Endothelial cell of umbilical vein (primary cell): Measurements from ENCODE around the gene MAEA. TPM values are rescaled to one million over a fixed set of nuclear protein-coding genes. Genes with fewer than 3 reads are reported as not detected.

Experiments used
- BruUV-seq: library from RNA; stranded (reverse); fragments of 400-500 nt; replicated peaks from 2 replicates; lab custom pipeline; 2021; lab: Mats Ljungman, UMichigan
- CTCF ChIA-PET: fragments of 300-600, 350-600 bp; sonication (Branson Sonifier 250); formaldehyde crosslinking; loops from one replicate; lab custom pipeline; 2021; ENCODE audit warnings: antibody characterized with exemption, inconsistent platforms; lab: Charles Lee
- POLR2A ChIA-PET: fragments of 300-600, 350-600 bp; sonication (Branson Sonifier 250); formaldehyde crosslinking; loops from one replicate; lab custom pipeline; 2021; ENCODE audit warnings: antibody characterized with exemption, inconsistent platforms; lab: Charles Lee
- DNase-seq: peaks from one replicate; pipeline ENCODE4 v3.0.0-alpha.2; 2011; ENCODE audit warnings: low read depth, low spot score
- FAIRE-seq: peaks from 2 replicates; lab custom pipeline; 2011; peaks lifted over from hg19 to GRCh38; lab: Jason Lieb, UNC
- H2AFZ ChIP-seq: 2 replicates; pipeline ENCODE4 v1.6.0; 2012; ENCODE audit warnings: low read depth, low read length, control low read depth, inconsistent platforms
- H3K27ac ChIP-seq: 2 replicates; pipeline ENCODE4 v1.5.1; 2011; ENCODE audit warnings: low read depth, mild to moderate bottlenecking, control low read depth, low read length, moderate library complexity; ENCODE audit not compliant: insufficient read depth
- H3K27me3 ChIP-seq, 2 experiments: 2 replicates each; pipeline versions ENCODE4 v1.6.0 to v1.6.1; 2011; ENCODE audit warnings: low read length in 2 of 2, mixed read lengths in 1 of 2; ENCODE audit not compliant: control insufficient read depth in 2 of 2, insufficient read depth in 2 of 2
- H3K36me3 ChIP-seq, 2 experiments: 2 replicates in 1 of 2; 3 replicates in 1 of 2; pipeline ENCODE4 v1.5.1; 2011; ENCODE audit warnings: low read length in 2 of 2, mild to moderate bottlenecking in 1 of 2, moderate library complexity in 1 of 2; ENCODE audit not compliant: control insufficient read depth in 2 of 2, insufficient read depth in 2 of 2; ENCODE audit errors: extremely low read depth in 1 of 2
- H3K4me1 ChIP-seq: 3 replicates; pipeline ENCODE4 v1.5.1; 2011; ENCODE audit warnings: mild to moderate bottlenecking, low read length; ENCODE audit not compliant: control insufficient read depth, insufficient read depth; ENCODE audit errors: extremely low read depth
- H3K4me2 ChIP-seq: 2 replicates; pipeline ENCODE4 v1.6.1; 2011; ENCODE audit warnings: low read length, control low read depth, mixed read lengths; ENCODE audit not compliant: insufficient read depth
- H3K4me3 ChIP-seq, 3 experiments: fragments of 200-600 bp in 1 of 3; sonication (generic), shearing (Covaris generic) in 1 of 3; replicated peaks in 1 of 3; 2 replicates each; pipeline ENCODE4 v1.5.1; 2011 to 2016; ENCODE audit warnings: control low read depth in 3 of 3, low read length in 3 of 3, mild to moderate bottlenecking in 2 of 3, inconsistent platforms in 1 of 3, low read depth in 1 of 3, moderate library complexity in 1 of 3; ENCODE audit not compliant: insufficient read depth in 1 of 3
- H3K79me2 ChIP-seq: 2 replicates; pipeline ENCODE4 v1.6.0; 2012; ENCODE audit warnings: low read length, inconsistent platforms; ENCODE audit not compliant: control insufficient read depth, insufficient read depth
- H3K9ac ChIP-seq: replicated peaks from 2 replicates; pipeline ENCODE3; 2011; ENCODE audit warnings: low read length, control low read depth; ENCODE audit not compliant: insufficient read depth; ENCODE audit errors: extremely low read depth
- H3K9me1 ChIP-seq: replicated peaks from 3 replicates; pipeline ENCODE4 v1.6.0; 2011; ENCODE audit warnings: mild to moderate bottlenecking, low read length; ENCODE audit not compliant: control insufficient read depth, insufficient read depth; ENCODE audit errors: extremely low read depth
- H3K9me3 ChIP-seq: replicated peaks from 2 replicates; pipeline ENCODE4 v1.5.1; 2012; ENCODE audit warnings: low read length, inconsistent platforms; ENCODE audit not compliant: control insufficient read depth, insufficient read depth
- H4K20me1 ChIP-seq: replicated peaks from 2 replicates; pipeline ENCODE3; 2011; ENCODE audit warnings: mild to moderate bottlenecking, low read length; ENCODE audit not compliant: control insufficient read depth, insufficient read depth; ENCODE audit errors: extremely low read depth
- EZH2 ChIP-seq: IDR thresholded peaks from 2 replicates; pipeline ENCODE4 v1.6.1; 2012; ENCODE audit warnings: borderline replicate concordance, low read depth, mild to moderate bottlenecking, moderate library complexity, low read length, inconsistent platforms; ENCODE audit not compliant: severe bottlenecking
- FOS ChIP-seq: IDR thresholded peaks from 2 replicates; pipeline ENCODE4 v1.6.1; 2011; ENCODE audit warnings: mild to moderate bottlenecking, low read length, moderate library complexity, borderline replicate concordance; ENCODE audit not compliant: insufficient read depth
- GATA2 ChIP-seq: IDR thresholded peaks from 2 replicates; pipeline ENCODE4 v1.7.0; 2011; ENCODE audit warnings: low read depth, mild to moderate bottlenecking, moderate library complexity, mixed read lengths, low read length; ENCODE audit not compliant: insufficient read length, insufficient read depth
- JUN ChIP-seq: IDR thresholded peaks from 2 replicates; pipeline ENCODE4 v1.6.1; 2011; ENCODE audit warnings: borderline replicate concordance, low read depth; ENCODE audit not compliant: insufficient read length, insufficient read depth
- MYC ChIP-seq: IDR thresholded peaks from one replicate; pipeline ENCODE4 v1.6.1; 2011; ENCODE audit warnings: mild to moderate bottlenecking, low read depth, low read length
- POLR2A ChIP-seq: IDR thresholded peaks from 2 replicates; pipeline ENCODE4 v1.6.1; 2012; ENCODE audit warnings: low read depth, mild to moderate bottlenecking, control low read depth, low read length
- POLR2AphosphoS5 ChIP-seq: IDR thresholded peaks from 2 replicates; pipeline ENCODE4 v1.6.1; 2012; ENCODE audit warnings: low read depth, mild to moderate bottlenecking, control low read depth, low read length, moderate library complexity; ENCODE audit not compliant: insufficient read depth
- dilution Hi-C: fragments of 300-500 bp; cut with MboI; formaldehyde crosslinking; loops from one replicate; pipeline ENCODE4 v1.15.0; 2019; ENCODE audit warnings: low sequenced_read_pairs; ENCODE audit not compliant: extremely low pct_ligation_motif_present
- intact Hi-C: fragments of 100-400 bp; cut with micrococcal nuclease; formaldehyde crosslinking; loops from one replicate; pipeline ENCODE4 v1.10.0; 2022
- polyA plus RNA-seq, 4 experiments: library from polyadenylated mRNA; depleted of rRNA in 3 of 4; stranded (reverse) in 3 of 4; unstranded in 1 of 4; fragments of >200 nt; gene quantifications; 2 replicates each; pipeline versions ENCODE4 v1.2.1 to v1.2.3, GENCODE V29; 2011 to 2012; ENCODE audit warnings: missing spikeins in 1 of 4
- total RNA-seq: library from RNA; stranded (reverse); gene quantifications from 2 replicates; pipeline ENCODE4 v1.2.3, GENCODE V29; 2021
- TF ChIP-seq, protein P1 (sequence below), 2 donors: IDR thresholded peaks; 1 replicate in 1 of 2; 2 replicates in 1 of 2; pipeline ENCODE4 v1.5.1; 2011; ENCODE audit warnings: low read length in 2 of 2, mild to moderate bottlenecking in 2 of 2, moderate library complexity in 2 of 2, control low read depth in 1 of 2, inconsistent platforms in 1 of 2, low read depth in 1 of 2; ENCODE audit not compliant: insufficient read depth in 1 of 2; ENCODE audit errors: extremely low read depth in 1 of 2
- TF ChIP-seq, protein P2 (sequence below): IDR thresholded peaks from 2 replicates; pipeline ENCODE4 v1.6.1; 2011; ENCODE audit not compliant: insufficient read depth, insufficient read length

Gene MAEA
- total and polyA plus RNA-seq, 2 donors (not counting 3 experiments of a cell fraction or from before 2014, with no cell fraction given): 66.0 to 108 TPM

DNA sequence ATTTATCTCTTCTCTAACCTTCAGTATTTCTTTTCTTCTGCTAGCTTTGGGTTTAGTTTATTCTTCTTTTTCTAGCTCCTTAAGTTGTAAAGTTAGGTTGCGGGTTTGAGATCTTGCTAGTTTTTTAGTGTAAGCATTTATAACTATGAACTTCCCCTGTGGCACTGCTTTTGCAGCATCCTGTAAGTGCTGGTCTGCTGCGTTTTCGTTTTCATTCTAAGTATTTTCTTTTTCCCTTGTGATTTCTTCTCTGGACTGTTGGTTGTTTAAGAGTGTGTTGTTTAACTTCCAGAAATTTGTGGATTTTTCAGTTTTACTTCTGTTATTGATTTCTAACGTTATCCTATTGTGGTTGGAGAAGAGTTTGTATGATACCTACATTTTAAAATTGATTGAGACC is 29.7 kb upstream of the MAEA start:
- Histone ChIP-seq H3K27ac (no peak overlapping the region), H3K79me2 (no peaks in the 10 kb centered on the region), H3K4me3 (no peak overlapping the region), H3K4me2 (no peak overlapping the region), H2AFZ (no peak overlapping the region), H3K36me3 (no peaks in the 10 kb centered on the region), H4K20me1 (no peaks in the 10 kb centered on the region), H3K4me1 (no peaks in the 10 kb centered on the region), H3K9me3 (no peaks in the 10 kb centered on the region), H3K9ac (no peak overlapping the region), H3K9me1 (no peaks in the 10 kb centered on the region), H3K27me3 (peaks cover 2 to 10% of the 10 kb centered on the region in 2 experiments)
- BruUV-seq: no TSS peak
- FAIRE-seq (no peak), DNase-seq (no peak)
- TF ChIP-seq GATA2 (no peak), FOS (no peak), POLR2AphosphoS5 (no peak), POLR2A (no peak), EZH2 (no peak), MYC (no peak), JUN (no peak)
- TF ChIP-seq, protein P1, sequence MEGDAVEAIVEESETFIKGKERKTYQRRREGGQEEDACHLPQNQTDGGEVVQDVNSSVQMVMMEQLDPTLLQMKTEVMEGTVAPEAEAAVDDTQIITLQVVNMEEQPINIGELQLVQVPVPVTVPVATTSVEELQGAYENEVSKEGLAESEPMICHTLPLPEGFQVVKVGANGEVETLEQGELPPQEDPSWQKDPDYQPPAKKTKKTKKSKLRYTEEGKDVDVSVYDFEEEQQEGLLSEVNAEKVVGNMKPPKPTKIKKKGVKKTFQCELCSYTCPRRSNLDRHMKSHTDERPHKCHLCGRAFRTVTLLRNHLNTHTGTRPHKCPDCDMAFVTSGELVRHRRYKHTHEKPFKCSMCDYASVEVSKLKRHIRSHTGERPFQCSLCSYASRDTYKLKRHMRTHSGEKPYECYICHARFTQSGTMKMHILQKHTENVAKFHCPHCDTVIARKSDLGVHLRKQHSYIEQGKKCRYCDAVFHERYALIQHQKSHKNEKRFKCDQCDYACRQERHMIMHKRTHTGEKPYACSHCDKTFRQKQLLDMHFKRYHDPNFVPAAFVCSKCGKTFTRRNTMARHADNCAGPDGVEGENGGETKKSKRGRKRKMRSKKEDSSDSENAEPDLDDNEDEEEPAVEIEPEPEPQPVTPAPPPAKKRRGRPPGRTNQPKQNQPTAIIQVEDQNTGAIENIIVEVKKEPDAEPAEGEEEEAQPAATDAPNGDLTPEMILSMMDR (IDR thresholded peaks at IDR 0.05; ENCODE audit: extremely low read depth in 1 of 2, insufficient read depth in 1 of 2, low read depth in 1 of 2, low read length in 2 of 2): no peak
- TF ChIP-seq, protein P2, sequence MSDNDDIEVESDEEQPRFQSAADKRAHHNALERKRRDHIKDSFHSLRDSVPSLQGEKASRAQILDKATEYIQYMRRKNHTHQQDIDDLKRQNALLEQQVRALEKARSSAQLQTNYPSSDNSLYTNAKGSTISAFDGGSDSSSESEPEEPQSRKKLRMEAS: no peak
- intact Hi-C loops: no loop called here
- dilution Hi-C loops: no loop called here
- CTCF ChIA-PET: no interaction called here
- POLR2A ChIA-PET: no interaction called here
